SH-SY5Y (cell line): ENCODE measurements around the gene KRT85.

Source experiments
- GATA2 ChIP-seq: IDR thresholded peaks from 2 replicates; pipeline ENCODE4 v1.6.1; 2011; ENCODE audit warnings: mild to moderate bottlenecking, low read depth, low read length
- GATA3 ChIP-seq: IDR thresholded peaks from 2 replicates; pipeline ENCODE4 v1.6.1; 2011; ENCODE audit warnings: low read depth, mild to moderate bottlenecking, low read length, moderate library complexity

DNA sequence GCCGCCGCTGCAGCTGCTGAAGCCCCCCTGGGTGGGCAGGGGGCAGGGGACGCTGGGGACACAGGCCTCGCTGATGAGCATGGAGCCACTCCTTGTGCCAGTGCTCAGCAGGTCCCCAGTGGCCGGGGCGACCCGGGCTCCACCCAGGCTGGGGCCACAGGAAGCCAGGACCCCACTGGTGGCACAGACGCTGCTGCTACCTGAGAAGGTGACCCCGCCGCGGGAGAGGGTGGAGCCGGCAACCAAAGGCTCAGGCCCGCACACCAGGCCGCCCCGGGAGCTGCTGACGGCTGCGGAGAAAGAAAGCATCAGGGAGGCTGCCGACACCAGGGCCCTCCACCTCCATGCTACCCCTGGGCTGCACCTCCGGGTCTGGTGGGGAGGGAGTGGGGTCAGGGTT lies 10.8 kb upstream of the KRT85 start:
- TF ChIP-seq GATA3, result no peak
- no peak for TF ChIP-seq GATA2
